ENCODE data around the gene LYPD6. TPM values are rescaled to one million over a fixed set of nuclear protein-coding genes. Genes with fewer than 3 reads are reported as not detected.

LYPD6 gene
- total RNA-seq, 2 donors from 2014 or later: not detected

DNA sequence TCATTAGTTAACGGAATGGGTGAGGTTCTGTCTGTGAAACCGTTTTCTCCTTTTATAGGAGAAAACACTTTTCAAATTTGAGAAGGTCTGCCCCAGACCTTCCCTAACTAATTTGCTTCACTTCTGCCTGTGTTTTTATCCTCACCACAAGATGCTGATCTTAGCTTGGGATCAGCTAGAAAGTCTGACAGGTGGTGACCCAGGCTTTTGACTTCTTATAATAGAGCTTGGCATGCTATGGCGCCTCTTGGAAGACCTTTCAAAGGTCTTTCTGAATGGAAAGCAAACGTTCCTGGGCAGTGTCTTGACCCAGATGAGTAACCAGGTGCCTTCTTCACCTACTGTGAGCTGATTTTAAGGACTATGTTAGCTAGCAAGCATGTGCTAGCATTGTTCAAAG lies 91.4 kb downstream of the LYPD6 start:
- ATAC-seq: no peak
- H3K9me3 Mint-ChIP-seq: no peaks in the 10 kb centered on the region
- H3K27ac Mint-ChIP-seq: no peak overlapping the region

GRCh38 chr2:149422337-149422990 lies 92.1 kb downstream of the LYPD6 start:
- Mint-ChIP-seq H3K9me3 (no peaks in the 10 kb centered on the region), H3K36me3 (no peaks in the 10 kb centered on the region), H3K27ac (no peak overlapping the region)
- ATAC-seq (no peak), DNase-seq (ENCODE audit: low spot score in 2 of 2) (no peak)

More for the DNA sequence above, 91.4 kb downstream of the LYPD6 start:
- H3K36me3 Mint-ChIP-seq: no peaks in the 10 kb centered on the region
- DNase-seq (ENCODE audit: low spot score in 2 of 2): no peak

DNA sequence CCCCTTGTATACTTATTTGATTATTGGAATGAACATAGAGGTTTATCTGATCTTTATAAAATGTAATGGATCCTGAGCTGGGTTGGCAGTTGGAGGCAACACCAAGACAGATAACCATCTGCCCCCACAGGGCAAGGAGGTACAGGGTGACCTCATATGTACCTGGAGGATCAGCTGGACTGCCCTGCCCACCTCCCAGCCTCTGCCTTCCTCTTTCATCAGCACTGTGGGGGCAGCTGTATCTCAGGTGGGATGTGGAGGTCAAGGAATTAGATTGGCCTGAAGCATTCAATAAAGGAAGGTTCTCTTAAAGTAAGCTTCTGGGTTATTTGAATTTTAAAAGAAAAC lies 92.6 kb downstream of the LYPD6 start:
- no peak for DNase-seq (ENCODE audit: low spot score in 2 of 2)
- Mint-ChIP-seq H3K36me3 (no peaks in the 10 kb centered on the region), H3K9me3 (no peaks in the 10 kb centered on the region), H3K27ac (no peak overlapping the region)
- ATAC-seq: no peak

DNA sequence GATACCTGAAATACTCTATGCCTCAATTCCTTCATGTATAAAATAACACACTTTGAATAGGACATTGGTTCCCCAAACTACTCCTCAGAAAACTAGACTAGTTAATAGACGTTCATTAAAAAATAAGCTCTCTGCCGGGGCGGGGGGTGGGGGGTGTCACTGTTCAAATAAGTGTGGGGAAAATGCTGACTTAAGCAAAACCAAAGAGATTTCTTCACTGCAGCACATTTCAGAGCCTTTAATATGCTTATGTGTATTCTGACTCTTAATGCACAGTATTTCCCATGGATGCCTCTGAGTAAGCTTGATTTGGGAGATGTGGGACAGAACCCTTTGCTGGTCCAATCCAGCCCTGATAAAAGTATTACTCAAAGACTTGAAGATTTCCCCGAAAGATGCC lies 93.2 kb downstream of the LYPD6 start:
- DNase-seq (ENCODE audit: low spot score in 2 of 2) (no peak), ATAC-seq (no peak)
- Mint-ChIP-seq H3K9me3 (no peaks in the 10 kb centered on the region), H3K36me3 (no peaks in the 10 kb centered on the region), H3K27ac (no peak overlapping the region)

DNA sequence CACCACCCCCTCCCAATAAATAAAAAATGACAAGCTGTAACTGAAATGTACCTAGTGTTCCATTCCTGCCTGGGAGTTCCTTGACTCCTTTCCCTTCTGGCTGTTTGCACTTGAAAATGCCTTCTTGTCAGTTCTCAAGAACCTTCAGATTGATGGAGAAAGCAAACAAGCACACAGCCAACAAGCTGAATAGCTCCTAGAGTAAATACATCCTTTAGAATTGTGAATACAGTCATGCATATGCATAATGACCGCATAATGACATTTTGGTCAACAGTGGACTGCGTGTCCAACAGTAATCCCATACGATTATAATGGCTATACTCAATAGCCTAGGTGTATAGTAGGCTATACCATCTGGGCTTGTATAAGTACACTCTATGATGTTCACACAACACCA lies 97.0 kb downstream of the LYPD6 start:
- no peaks in the 10 kb centered on the region for H3K36me3 Mint-ChIP-seq
- ATAC-seq (no peak), DNase-seq (ENCODE audit: low spot score in 2 of 2) (no peak)
- no peak overlapping the region for H3K27ac Mint-ChIP-seq
- no peaks in the 10 kb centered on the region for H3K9me3 Mint-ChIP-seq

DNA sequence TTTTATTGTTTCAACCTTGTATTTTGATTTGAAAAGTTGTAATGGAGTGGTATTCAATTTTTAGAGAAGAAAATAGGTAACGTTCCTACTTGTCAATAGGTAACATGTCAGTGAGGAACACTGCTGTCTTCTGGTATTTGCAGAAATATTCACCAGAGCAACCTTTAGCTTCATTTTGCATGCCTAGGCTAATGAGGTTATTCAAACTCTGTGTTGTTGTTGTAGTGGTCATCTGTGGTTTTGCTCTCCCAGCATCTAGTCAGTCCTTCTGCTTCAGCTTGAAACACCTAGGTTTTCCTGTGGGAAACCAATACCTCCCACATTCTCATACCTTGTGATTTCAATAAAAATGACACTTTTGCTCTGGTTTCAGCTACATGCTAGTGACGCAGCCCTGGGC lies 98.4 kb downstream of the LYPD6 start:
- Mint-ChIP-seq H3K36me3 (no peaks in the 10 kb centered on the region), H3K9me3 (no peaks in the 10 kb centered on the region), H3K27ac (no peak overlapping the region)
- DNase-seq (ENCODE audit: low spot score in 2 of 2) (no peak), ATAC-seq (no peak)

- no peak for ATAC-seq
- no peaks in the 10 kb centered on the region for H3K9me3 Mint-ChIP-seq
- no peak for DNase-seq (ENCODE audit: low spot score in 2 of 2)
- no peaks in the 10 kb centered on the region for H3K36me3 Mint-ChIP-seq
- no peak overlapping the region for H3K27ac Mint-ChIP-seq
Measured at GRCh38 chr2:149430743-149431736, 100.7 kb downstream of the LYPD6 start.

DNA sequence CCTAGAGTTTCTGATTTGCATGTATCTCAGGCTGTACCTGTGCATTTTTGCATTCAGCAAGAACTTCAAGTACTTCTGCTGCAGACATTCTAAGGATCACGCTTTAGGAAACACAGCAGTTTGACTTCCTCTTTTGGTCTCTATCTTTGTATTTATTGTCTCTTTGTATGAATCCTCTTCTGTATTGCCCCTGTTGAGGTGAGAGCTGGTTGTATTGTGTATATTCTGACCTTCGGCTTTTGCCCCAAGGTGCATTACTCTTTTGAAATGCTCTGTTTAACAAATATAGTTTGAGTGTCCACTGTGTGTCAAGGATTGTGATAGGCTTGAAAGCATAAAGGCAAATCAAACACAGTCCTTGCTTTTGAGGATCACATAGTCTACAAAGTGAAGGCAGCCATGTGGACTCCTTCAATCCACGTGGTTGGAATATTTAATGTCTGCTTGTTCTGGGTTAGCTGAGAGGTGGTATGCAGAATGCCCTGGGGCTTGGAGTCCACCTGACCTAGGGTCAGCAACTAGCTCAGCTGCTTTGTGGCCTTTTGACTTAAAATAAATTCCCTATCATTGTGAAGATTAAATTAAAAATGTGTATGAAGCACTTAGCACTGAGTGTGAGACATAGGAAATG lies 108.1 kb downstream of the LYPD6 start:
- Mint-ChIP-seq H3K9me3 (no peaks in the 10 kb centered on the region), H3K36me3 (no peaks in the 10 kb centered on the region), H3K27ac (no peak overlapping the region)
- no peak for DNase-seq (ENCODE audit: low spot score in 2 of 2)
- ATAC-seq: no peak

DNA sequence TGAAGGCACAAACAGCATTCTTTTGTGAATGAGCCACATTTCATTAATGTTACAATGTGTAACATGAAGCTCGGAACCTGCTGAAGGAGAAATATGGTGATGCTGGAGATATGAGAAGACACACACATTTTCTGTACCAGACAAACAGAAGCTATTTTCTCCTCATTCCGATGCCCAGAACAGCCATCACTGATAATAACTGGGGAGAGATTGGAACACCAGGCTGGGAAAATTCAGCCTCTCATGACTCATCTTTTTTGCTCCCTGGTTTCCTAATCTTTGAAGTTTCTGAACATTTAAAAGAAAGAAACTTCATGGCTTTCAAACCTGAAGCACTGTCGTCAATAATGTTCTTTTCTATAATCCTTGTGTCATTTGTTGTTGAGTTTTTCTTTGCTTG lies 110.9 kb downstream of the LYPD6 start:
- H3K9me3 Mint-ChIP-seq: no peaks in the 10 kb centered on the region
- H3K27ac Mint-ChIP-seq: no peak overlapping the region
- no peak for DNase-seq (ENCODE audit: low spot score in 2 of 2)
- H3K36me3 Mint-ChIP-seq: no peaks in the 10 kb centered on the region
- ATAC-seq: no peak

GRCh38 chr2:149442346-149442745 lies 112.0 kb downstream of the LYPD6 start:
- Mint-ChIP-seq H3K36me3 (no peaks in the 10 kb centered on the region), H3K9me3 (no peaks in the 10 kb centered on the region), H3K27ac (no peak overlapping the region)
- no peak for ATAC-seq
- no peak for DNase-seq (ENCODE audit: low spot score in 2 of 2)

GRCh38 chr2:149443150-149443549 lies 112.8 kb downstream of the LYPD6 start:
- no peaks in the 10 kb centered on the region for H3K36me3 Mint-ChIP-seq
- H3K27ac Mint-ChIP-seq: no peak overlapping the region
- no peaks in the 10 kb centered on the region for H3K9me3 Mint-ChIP-seq
- DNase-seq (ENCODE audit: low spot score in 2 of 2) (no peak), ATAC-seq (no peak)

- no peaks in the 10 kb centered on the region for H3K36me3 Mint-ChIP-seq
- DNase-seq (ENCODE audit: low spot score in 2 of 2) (no peak), ATAC-seq (no peak)
- H3K9me3 Mint-ChIP-seq: no peaks in the 10 kb centered on the region
- no peak overlapping the region for H3K27ac Mint-ChIP-seq
Measured at GRCh38 chr2:149446748-149447147, 116.4 kb downstream of the LYPD6 start.

DNA sequence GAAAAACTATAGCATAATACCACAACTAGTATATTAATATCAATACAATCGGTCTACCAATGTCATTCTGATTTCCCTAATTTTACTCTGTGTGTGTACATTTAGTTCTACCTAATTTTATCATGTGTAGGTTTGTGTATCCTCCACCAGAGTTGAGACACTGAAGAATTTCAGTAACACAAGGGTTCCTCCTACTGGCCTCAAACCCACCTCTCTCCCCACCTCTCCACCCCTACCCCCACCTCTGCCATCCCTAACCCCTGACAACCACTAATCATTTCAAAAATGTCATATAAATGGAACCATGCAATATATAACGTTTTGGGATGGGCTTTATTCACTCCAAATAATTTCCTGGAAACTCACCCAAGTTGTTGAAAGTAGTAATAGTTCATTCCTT lies 117.9 kb downstream of the LYPD6 start:
- no peak for ATAC-seq
- DNase-seq (ENCODE audit: low spot score in 2 of 2): no peak
- no peaks in the 10 kb centered on the region for H3K9me3 Mint-ChIP-seq
- no peaks in the 10 kb centered on the region for H3K36me3 Mint-ChIP-seq
- no peak overlapping the region for H3K27ac Mint-ChIP-seq

- DNase-seq (ENCODE audit: low spot score in 2 of 2) (no peak), ATAC-seq (no peak)
- no peaks in the 10 kb centered on the region for H3K36me3 Mint-ChIP-seq
- no peak overlapping the region for H3K27ac Mint-ChIP-seq
- no peaks in the 10 kb centered on the region for H3K9me3 Mint-ChIP-seq
Measured at GRCh38 chr2:149449017-149449416, 118.6 kb downstream of the LYPD6 start.

DNA sequence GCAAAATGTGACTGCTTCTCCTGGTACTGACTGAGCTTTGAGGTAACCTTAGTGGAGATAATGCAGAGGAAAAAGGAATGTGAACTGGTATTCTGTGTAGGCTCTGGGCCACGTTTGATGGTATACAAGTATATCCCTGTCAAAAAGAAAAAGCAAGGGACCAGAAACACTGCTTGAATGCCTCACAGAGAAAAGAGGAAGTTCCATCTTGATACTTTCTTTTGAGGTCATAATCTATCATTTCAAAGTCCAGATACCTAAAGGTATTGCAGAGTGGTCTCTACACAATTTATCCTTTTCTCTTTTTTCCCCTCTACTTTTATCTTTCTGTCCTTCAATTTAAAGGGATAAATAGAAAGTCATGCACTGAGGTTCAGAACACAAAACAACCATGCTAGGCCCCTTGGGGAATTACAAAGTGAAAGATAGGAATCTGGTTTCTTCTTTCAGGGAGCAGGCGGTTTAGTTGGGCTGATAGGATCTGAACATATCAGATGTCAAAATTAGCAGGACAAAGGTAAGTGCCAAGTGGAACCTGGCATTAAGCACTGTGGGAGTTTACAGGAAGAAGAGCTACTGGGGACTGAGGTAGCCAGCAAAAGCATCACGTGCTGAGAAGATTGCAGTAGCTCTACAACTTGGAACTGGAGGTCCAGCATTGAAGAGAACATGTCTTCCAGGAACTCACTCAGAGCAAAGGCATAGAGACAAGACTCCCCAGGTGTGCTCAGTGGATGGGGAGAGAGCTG lies 121.2 kb downstream of the LYPD6 start:
- no peak overlapping the region for H3K27ac Mint-ChIP-seq
- H3K36me3 Mint-ChIP-seq: no peaks in the 10 kb centered on the region
- no peaks in the 10 kb centered on the region for H3K9me3 Mint-ChIP-seq
- no peak for DNase-seq (ENCODE audit: low spot score in 2 of 2)
- ATAC-seq: no peak

- no peak overlapping the region for H3K27ac Mint-ChIP-seq
- H3K36me3 Mint-ChIP-seq: peaks cover 5 to 26% of the 10 kb centered on the region in 2 donors
- no peak for DNase-seq (ENCODE audit: low spot score in 2 of 2)
- H3K9me3 Mint-ChIP-seq: peaks cover 18 to 29% of the 10 kb centered on the region in 2 donors
- ATAC-seq: no peak
Measured at GRCh38 chr2:149456285-149456684, 125.9 kb downstream of the LYPD6 start.

GRCh38 chr2:149458502-149458901 lies 128.1 kb downstream of the LYPD6 start:
- peaks cover 18 to 29% of the 10 kb centered on the region in 2 donors for H3K9me3 Mint-ChIP-seq
- H3K36me3 Mint-ChIP-seq: peaks cover 5 to 26% of the 10 kb centered on the region in 2 donors
- no peak overlapping the region for H3K27ac Mint-ChIP-seq
- ATAC-seq (no peak), DNase-seq (ENCODE audit: low spot score in 2 of 2) (no peak)

All from activated naive CD4-positive, alpha-beta T cell treated with anti-CD3 and anti-CD28 coated beads, Interleukin-2, amount 50 U/mL, for 72 hours (primary cell).